CD1c-positive myeloid dendritic cell (primary cell): Measurements from ENCODE around the gene STRN.
"Not testable (repeated sequence)": the region's sequence is repeated elsewhere in the genome, so short reads cannot be mapped to it uniquely, and the experiment has no call there.

Experiments
- DNase-seq: peaks from one replicate; pipeline ENCODE4 v3.0.0-alpha.2; 2016; ENCODE audit errors: extremely low spot score

The STRN gene

DNA sequence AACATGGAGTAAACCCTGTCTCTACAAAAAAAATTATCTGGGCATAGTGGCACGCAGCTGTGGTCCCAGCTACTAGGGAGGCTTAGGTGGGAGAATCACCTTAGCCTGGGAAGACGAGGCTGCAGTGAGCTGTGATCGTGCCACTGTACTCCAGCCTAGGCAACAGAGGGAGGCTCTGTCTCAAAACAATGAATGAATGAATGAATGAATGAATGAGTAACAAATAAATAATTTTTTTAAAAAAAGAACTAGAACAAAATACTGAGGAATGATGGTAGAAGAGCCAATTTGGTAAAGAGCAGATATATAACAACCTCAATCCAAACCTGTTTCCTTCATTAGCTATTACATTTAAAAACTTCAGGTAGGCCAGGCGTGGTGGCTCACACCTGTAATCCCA lies 60.1 kb downstream of the STRN start:
- no peak for DNase-seq

DNA sequence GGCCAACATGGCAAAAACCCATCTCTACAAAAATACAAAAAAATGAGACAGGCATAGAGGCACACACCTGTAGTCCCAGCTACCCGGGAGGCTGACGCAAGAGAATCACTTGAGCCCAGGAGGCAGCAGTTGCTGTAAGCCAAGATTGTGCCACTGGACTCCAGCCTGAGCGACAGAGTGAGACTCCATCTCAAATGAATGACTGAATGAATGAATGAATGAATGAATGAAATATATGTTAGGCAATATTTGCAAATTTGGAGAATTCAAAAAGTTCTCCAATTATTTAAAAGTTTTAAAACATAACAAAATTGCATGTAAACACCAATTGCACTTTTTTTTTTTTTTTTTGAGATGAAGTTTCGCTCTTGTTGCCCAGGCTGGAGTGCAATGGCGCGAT lies 61.7 kb downstream of the STRN start:
- DNase-seq: no peak

DNA sequence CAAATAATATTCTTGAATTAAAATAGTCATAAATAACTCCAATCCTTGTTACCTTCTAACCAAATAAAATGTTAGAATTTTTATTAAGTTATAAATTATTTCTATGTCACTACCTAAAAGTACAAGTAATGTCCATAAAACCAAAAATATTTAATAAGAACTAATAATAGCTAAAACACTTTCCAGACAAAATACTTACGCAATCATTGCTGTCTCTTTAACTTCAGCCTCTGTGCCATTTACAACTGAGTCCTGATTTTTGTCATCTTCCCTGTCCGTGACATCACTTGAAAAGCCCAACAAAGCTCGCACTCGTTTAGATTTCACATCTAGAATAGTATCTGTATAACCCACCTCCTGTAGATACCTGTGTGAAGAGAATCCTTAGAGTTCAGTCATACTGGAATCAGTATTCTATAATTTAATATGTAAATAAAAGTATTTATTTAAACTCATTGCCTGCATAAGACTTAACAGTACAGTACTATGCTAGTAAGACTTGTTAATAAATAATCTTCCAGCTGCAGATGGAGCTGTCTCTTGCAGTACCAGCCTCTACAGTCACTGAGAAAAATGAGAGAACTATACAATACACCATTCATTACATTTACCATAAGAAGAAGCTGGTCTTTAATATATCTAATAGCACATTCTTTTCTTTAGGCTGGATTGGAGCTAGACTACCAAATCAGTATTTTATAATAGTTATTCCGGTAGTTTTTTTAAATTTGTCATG lies 63.8 kb downstream of the STRN start:
- DNase-seq: no peak

DNA sequence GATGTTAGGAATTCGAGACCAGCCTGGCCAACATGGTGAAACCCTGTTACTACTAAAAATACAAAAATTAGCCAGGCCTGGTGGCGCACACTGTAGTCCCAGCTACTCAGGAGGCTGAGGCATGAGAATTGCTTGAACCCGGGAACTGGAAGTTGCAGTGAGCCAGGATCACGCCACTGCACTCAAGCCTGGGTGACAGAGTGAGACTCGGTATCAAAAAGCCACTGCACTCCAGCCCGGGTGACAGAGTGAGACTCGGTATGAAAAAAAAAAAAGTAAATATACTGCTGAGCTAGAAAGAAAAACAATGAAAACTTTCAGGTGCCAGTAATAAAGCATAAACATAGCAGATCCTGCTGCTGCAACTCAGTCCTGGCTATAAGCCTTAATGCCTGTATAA lies 73.5 kb downstream of the STRN start:
- DNase-seq: no peak

DNA sequence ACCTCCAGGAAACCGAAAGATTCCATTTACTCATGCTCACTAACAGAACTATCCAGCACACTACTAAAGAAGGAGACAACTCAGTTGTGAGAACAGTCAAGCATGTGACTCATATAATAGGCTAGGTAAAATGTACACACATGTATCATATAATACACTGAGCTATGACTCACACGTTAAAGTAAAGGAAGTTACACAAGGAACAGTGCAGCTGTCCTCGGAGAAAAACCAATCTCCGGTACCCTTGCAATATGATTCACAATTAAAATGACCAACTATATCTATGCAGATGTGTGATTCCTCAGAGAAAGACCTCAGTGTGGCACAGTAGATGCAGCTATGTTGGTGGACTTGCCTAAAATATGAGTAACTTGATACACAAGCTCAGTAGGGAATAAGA lies 76.5 kb downstream of the STRN start:
- peak; percentile 34 for DNase-seq

DNA sequence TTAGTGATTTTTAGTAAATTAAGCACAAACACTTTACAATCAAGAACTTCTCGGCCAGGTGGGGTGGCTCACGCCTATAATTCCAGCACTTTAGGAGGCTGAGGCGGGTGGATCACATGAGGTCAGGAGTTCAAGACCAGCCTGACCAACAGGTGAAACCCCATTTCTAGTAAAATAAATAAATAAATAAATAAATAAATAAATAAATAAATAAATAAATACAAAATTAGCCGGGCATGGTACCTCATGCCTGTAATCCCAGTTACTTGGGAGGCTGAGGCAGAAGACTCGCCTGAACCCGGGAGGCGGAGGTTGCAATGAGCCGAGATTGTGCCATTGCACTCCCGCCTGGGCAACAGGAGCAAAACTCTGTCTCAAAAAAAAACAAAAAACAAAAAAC lies 79.2 kb downstream of the STRN start:
- not testable (repeated sequence) for DNase-seq

DNA sequence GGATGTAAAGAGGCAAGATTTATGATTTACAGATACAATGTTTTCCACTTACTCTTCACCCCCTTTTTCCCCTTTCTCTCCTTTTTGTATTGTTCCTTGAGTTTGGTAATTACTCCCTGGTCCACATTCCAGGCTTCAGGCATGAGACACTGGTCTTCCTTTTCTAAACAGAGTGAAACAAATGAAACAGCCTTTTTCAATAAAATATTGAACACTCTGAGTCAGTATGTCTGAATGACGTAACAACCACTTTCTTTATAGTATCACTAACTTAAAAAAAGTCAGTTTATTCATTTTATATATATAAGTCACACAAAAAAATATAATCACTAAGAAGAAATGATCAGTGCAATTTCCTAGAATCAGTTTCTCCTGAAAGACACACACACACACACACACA lies 79.7 kb downstream of the STRN start:
- DNase-seq: no peak

DNA sequence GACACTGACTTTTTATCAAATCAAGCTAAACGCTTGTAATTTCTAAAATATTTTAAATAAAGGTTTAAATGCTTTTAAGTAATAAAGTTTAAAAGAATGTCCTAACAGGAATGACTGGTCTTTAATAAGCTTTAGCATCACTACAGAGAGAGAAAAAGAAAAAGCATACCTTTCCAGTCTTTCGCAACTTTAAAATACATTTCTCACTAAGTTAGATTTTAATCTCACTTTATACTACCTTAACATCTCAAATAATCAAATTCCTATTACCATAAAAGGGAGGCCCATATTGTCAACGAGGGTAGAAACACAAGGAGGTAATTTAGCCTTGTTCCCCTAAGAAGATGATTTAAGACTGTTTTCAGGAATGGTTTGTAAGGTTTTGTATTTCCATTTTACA lies 80.7 kb downstream of the STRN start:
- DNase-seq: no peak

DNA sequence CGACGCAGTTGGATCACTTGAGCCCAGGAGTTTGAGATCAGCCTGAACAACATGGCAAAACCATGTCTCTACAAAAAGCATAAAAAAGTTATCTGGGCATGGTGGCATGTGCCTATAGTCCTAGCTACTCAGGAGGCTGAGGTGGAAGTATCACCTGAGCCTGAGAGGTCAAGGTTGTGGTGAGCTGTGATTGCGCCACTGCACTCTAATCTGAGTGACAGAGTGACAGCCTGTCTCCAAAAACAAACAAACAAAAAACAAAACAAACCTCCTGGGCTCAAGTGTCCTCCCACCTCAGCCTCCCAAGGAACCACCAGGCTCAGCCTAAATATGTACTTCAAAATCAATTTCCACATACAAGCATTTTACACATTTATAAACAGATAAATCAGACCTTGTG lies 83.8 kb downstream of the STRN start:
- no peak for DNase-seq

DNA sequence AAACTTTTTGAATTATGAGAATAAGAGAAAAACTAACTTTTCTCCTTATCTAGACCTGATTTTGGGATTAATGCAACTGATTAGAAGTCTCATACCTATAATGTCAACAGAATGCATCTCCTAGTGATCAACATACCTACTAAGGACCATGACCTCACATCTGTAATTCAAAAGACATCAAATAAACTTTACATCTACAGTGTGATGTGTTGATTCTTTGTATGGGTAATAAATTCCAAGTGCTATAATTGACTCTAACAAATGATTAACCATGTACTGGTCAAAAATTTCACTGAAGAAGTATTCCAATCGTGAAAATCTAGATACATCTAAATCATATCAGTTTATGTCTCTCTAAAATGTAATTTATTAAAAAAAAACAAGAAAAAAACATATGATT lies 84.5 kb downstream of the STRN start:
- no peak for DNase-seq

DNA sequence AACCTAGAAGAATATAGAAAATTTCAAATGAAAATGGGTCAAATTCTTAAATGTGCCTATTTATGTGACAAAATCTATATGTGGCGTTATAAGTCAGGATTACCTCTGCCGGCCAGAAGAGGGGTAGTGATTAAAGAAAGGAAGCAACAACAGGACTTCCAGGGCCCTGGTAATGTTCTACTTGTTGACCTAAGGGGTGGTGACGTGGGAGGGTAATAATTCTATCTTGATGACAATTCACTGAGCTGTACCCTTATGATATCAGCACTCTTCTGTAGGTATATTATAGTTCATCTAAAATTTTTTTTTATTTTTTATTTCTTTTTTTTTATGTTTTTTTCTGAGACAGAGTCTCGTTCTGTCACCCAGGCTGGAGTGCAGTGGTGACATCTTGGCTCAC lies 87.9 kb downstream of the STRN start:
- no peak for DNase-seq

DNA sequence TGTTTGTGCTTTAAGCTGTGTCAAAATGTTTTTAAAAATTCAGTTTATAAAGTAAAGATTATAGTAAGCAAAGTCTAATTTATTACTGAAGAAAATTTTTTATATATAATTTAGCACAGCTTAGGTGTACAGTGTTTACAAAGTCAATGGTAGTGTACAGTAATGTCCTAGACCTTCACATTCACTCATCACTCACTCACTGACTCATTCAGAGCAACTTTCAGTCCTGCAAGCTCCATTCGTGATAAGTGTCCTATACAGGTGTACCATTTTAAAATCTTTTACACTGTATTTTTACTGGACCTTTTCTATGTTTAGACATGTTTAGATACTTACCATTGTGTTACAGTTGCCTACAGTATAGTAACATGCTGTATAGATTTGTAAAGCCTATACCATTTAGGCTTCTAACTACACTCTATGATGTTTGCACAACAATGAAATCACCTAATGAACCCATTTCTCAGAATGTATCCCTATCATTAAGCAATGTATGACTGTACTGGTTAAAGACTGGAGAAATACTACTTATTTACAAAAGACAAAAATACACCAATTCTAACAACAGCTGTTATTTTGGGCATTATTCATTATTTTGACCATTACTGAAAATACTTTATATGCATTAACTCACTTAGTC lies 95.1 kb downstream of the STRN start:
- no peak for DNase-seq

DNA sequence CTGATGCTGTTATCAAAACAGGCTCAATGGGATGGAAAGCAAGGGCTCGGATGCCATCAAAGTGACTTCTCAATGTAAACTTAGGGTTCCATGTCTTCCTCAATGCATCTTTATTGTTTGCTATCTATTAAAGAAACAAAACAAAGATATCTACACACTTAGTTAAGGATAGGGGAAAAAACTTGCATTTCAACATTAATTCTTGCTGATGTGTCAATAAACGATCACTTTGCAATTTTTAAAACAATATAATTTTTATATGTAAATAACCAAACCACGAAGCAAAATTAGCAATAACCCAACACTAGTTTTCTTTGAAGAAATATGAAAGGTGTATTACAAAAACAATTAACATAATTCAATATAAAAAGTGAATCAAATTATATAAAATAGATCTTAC lies 96.7 kb downstream of the STRN start:
- DNase-seq: no peak

DNA sequence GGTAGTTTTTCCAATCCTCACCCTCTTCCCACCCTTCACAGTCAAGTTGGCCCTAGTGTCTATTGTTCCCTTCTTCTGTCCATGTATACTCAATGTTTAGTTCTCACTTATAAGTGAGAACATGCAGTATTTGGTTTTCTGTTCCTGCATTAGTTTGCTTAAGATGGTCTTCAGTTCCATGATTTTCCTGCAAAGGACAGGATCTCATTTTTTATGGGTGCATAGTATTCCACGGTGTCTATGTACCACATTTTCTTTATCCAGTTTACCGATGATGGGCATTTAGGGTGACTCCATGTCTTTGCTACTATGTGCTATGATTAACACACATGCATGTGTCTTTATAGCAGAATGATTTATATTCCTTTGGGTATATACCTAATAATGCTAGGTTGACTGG lies 104.4 kb downstream of the STRN start:
- no peak for DNase-seq

DNA sequence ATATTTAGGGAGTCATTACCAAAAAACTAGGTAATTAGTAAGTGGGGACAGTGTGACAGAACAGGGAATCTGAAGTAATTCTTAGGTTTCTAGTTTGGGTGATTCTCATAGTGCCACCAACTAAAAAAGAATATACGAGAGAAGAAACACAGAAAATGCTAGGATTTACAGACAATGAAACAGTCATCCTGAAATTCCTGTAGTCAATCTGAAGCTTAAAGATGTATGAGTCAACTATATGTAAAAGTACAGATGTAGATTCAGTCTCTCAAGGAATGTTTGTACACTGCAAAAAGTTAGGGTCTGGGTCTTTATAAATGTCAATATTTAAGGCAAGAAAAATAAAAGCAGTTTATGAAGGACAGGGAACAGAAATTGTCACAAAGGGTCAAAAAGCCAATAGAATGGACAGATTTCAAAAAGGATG lies 107.0 kb downstream of the STRN start:
- DNase-seq: no peak

DNA sequence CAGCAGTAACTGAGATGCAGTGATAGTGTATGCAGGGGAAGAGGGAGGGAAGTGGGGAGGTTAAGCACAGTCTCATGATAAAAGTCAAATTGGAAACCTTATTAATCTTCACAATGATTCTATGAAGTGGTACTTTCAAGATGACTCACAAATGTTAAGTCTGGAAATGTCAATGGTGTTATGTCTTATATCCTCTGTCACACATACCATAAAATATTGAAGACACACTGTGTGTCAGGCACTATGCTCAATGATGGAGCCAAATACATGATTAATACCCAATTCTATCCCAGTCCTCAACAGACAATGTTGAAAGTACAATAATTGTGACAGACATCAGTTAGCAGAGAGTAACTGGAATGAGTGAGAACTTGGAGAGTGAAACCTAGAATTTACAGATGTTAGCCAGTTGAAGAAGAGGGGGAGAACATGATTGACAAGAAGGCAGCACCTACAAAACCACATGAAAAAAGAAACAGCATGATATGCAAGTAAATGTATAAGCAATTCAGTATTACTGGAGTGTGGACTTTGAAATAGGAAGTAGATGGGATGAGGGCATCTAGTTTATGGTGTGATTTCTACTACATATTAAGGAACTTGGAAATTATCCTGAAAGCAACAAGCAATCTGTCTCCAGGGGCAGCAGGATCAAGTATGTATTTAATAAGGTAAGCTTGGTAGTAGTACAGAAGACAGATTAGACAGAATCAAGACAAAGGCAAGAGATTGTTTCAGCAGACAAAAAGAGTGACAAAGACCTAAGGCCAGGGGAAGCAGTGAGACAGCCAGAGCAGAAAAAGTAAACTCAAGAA lies 107.6 kb downstream of the STRN start:
- no peak for DNase-seq

DNA sequence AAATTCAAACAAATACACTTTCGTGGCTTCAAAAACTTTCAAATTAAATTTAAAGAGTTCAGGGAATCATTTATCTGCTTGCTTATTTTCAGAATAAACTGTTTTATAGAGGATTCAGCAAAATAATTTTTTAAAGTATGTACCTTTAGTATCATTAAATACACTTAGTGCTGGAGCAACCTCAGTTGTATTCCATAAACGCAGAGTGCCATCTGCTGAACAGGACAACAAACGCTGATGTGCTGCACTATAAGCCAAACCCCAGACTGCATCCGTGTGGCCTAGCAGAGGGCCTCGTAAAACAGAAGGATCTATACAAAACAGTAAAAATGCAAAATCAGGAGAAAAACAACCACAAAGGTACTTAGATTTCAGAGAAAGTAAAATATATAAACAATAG lies 108.6 kb downstream of the STRN start:
- DNase-seq: no peak

DNA sequence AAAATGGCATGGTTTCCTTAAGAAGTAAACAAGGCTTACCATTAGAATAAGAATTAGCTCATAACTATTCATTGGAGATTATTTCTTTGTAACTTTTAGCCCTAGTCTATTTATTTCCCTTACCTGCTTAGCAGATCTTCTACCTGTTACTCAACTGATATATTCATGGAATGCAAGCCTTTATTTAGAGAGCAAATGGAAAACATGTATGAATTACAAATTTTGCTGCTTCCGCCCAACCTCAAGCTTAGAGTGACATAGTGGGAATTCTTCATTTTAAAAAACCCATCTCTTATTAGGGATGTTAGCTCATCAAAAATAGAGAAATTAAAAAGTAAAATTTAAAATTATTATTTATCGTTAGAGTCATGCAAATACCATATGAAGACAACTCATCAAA lies 110.9 kb downstream of the STRN start:
- DNase-seq: no peak

DNA sequence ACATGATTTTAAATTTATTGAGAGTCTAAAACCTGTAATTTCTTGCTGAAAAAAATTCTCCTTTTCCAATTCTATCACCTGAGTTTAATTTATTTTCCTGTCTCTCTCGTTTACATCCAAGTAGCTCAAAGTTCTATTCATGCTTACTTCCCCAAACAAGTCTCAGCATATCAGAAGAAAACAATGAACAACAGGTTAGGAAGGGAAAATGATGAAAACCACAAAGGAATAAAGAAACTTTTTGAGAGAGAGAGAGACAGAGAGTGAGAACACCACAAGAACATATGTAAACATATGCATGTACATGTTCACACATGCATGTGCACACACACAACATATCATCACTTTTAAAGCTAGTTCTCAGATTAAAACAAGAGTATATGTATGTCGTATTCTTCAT lies 112.1 kb downstream of the STRN start:
- no peak for DNase-seq

DNA sequence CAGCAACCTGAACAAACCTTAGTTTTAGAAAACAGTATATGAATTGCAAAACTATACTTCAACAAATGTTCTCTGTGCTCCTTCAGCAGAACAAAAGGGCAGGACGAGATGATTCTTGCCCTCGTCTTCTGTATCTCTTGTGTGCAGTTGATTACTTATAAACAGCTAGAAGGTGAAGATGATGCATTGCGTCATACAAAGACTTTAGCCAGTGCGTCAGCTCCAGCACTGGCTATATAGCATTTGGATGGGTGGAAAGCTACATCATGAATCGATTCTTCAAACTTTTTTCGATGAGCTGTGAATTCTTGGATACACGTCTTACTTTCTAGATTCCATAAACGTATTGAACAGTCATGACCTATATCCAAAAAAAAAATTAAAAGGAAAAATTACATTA lies 117.1 kb downstream of the STRN start:
- no peak for DNase-seq

DNA sequence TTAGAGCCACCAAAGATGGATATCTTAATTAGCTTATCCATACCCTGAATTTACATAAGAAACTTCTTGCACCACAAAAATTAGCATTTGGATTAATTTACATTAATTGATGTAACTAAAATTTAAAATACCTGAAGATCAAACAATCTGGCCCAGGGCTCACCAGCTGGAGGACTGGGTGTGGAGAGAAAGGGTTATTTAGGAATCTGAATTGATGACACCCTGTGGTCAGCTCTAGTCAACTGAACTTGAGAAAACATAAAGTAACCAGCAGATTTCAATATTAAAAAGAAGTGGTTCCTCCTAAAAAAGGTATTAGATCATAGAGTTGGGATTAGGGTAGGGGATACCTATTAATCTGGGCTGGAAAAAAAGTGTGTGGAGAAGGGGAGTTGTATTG lies 122.5 kb downstream of the STRN start:
- no peak for DNase-seq

DNA sequence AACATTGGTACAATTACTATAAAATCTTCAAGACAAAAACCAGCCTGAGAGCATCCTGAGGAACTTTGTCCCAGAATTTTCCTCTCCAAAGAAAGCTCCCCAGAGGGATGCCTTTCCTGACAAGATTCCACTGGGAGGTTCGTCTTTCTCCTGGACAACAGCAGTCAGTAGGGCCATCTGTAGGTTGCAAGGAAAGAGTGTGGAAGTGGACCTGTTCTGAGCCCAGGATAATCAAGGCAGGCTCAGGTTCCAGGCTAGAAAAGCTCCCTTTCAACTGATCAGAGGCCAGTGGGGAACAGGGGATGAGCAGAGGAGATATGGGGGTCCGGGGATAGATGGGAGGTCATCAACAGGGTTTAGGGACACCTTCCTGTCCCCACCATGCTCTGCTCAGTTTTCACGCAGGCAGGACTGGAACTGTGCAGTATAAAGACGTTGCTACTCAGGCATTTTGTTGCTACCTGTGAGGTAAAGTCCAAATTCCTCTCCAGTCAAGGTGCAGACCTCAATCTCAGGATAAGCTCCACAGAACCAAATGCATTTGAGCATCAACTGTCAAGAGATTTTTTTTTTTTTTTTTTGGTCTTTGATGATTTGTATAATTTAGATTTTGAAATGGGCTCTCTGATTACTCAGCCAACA lies 126.2 kb downstream of the STRN start:
- DNase-seq: no peak
